HG02870 (cell line): Measurements from ENCODE around the gene PRSS53.
"Not testable (repeated sequence)": the region's sequence is repeated elsewhere in the genome, so short reads cannot be mapped to it uniquely, and the experiment has no call there.

Source experiments
- ATAC-seq: cut with Tn5 transposase; IDR thresholded peaks from one replicate; pipeline ENCODE4 v1.9.1; 2021; ENCODE audit warnings: mild to moderate bottlenecking, moderate library complexity; ENCODE audit not compliant: unreplicated experiment

Gene PRSS53

DNA sequence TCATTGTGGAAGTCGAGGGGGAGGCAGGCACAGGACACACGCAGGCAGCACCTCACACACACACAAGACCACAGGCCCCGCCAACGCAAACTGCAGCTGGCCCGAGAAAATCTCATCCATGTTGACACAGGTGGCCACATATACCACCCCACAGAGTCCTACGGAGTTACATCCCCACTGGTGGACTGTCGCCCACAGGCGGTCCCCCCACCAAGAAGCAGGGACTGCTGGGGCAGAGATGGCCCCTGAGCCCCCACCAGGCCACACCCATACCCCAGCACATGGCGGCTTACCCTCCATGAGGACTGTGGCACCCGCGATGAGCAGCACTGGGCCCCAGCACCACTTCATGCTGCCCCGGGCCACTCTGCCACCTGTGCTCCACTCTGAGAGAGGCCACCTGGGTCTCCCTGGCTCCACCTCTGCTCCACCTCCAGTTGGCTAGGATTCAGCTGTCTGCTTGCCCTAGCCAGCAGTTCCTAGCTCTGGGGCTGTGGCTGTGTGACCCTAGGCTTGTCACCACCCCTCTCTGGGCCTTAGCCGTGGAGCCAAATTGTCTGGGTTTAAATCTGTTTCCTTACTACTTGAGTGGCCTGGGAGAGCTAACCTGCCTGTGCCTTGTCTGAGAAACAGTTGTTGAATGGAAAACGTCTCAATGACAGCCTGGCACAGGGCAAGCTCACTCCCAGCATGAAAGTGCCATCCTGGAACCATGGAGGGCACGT is at the start of gene PRSS53:
Gene PRSS53 (minus strand): TSS at position 485 of the 725 bp plus-strand sequence. CDS start 134 bp downstream, at position 351.
- no peak for ATAC-seq

GRCh38 chr16:31136822-31137499 is 48.2 kb upstream of the PRSS53 start:
- ATAC-seq: not testable (repeated sequence)

- no peak for ATAC-seq
Measured at GRCh38 chr16:31136287-31136662, 47.5 kb upstream of the PRSS53 start.

GRCh38 chr16:31135535-31136286 is 47.0 kb upstream of the PRSS53 start, which contains the start of gene PRSS8:
Gene PRSS8, minus strand, starts transcription at chr16:31135727. Its CDS starts 229 bp downstream, at chr16:31135498.
- no peak for ATAC-seq

DNA sequence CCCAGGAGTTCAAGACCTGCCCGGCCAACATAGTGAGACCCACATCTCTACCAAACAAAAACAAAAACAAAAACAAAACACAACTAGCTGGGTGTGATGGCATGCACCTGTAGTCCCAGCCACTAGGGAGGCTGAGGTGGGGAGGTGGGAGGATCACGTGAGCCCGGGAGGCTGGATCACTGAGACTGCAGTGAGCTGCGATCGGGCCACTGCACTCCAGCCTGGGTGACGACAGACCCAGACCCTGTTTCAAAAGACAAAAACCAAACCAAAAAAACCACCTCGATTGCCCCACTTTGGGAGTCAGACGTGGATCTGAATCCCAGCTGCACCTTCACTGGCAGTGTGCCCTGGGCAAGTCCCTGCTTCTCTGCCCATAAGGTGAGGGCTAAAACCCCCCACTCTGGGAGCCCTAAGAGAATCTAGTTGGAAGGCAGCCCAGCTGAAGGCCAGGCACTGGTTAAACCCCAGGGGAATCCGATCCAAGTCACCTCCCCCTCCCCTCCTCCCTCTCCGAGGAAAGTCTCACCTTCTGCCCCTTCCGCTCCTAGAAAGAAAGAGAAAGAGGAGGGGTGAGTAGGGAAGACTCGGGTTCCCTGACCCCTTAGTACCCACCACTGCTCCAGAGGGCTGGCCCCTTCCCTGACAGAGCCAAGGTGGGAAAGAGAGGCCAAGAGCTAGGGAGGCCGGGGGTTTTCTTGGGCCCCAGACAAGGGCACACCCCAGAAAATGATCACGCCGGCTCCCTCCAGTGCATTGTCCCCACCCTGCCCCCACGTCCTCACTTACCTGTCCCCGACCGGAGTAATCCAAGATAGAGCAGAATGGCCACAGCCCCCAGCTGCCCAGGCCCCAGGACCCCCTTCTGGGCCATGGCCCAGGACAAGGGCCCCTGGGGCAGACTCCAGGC is 46.1 kb upstream of the PRSS53 start:
- no peak for ATAC-seq

DNA sequence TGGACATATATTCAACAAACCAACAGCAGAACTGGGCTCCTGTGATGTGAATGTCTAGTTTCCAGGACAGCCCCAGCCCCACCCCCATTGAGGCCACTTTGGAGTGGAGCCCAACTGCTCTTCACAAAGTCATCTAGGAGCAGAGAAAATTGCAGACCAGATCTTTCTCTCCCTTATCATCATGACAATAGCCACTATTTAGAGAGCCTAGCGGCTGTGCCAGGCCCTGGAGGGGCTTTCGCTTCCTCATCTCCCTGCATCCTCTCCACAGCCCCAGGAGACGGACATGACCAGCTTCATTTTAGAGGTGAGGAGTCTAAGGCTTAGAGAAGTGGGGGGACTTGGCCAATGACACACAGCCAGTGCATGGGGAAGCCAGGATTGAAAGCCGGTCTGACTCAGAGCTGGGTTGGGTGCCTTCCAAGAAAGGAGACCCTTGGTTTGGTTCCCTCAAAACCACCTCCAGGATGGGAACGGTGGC is 45.4 kb upstream of the PRSS53 start:
- no peak for ATAC-seq

- ATAC-seq: no peak
Measured at GRCh38 chr16:31133046-31133501, 44.3 kb upstream of the PRSS53 start.

DNA sequence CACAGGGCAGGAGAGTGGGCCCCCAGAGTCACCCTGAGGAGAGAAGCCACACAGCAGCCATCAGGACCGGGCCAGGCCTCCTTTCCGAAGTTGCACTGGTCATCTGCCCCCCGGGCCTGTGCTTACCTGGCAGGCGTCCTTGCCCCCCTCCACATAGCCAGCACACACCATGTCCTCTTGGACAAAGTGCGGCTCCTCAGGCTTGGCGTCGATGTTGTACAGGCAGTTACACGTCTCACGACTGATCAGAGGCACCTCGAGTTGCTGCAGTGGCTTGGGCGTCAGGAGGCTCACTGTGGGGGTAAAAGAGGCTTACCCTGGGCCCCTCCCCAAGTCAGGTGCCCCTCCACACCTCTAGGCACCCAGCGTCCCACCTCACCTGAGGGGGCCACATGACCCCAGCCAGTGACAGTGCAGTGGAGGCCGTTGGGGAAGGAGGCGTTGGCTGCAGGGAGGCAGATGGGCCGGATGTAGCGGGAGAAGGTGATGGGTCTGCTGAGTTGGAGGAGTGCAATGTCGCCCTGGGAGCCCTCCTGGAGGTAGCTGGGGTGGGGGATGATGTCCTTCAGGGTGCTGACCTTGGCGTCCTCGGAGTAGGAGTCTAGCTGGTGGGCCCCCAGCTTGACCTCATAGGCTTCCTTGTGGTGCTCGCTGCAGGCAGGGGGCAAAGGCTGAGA is 43.7 kb upstream of the PRSS53 start:
- no peak for ATAC-seq

GRCh38 chr16:31131841-31132271 is 43.1 kb upstream of the PRSS53 start:
- ATAC-seq: no peak

- no peak for ATAC-seq
Measured at GRCh38 chr16:31131416-31131815, 42.7 kb upstream of the PRSS53 start.

- ATAC-seq: no peak
Measured at GRCh38 chr16:31130899-31131298, 42.2 kb upstream of the PRSS53 start.

DNA sequence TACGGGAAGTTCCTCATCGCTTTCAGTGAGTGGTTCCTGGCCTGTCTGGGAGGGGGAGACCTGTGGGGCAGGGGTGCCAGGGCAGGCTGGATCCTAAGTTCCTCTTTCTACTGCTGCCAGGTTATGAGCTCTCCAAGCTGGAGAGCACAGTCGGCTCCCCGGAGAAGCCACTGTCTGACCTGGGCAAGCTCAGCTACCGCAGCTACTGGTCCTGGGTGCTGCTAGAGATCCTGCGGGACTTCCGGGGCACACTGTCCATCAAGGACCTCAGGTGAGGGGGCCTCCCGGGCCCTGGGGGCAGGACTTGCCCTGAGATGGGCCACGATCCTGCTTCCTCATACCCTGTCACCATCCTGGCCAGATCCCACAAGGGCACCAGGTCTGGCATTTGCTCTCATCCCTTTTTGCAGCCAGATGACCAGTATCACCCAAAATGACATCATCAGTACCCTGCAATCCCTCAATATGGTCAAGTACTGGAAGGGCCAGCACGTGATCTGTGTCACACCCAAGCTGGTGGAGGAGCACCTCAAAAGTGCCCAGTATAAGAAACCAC is 41.7 kb upstream of the PRSS53 start:
- ATAC-seq: no peak

DNA sequence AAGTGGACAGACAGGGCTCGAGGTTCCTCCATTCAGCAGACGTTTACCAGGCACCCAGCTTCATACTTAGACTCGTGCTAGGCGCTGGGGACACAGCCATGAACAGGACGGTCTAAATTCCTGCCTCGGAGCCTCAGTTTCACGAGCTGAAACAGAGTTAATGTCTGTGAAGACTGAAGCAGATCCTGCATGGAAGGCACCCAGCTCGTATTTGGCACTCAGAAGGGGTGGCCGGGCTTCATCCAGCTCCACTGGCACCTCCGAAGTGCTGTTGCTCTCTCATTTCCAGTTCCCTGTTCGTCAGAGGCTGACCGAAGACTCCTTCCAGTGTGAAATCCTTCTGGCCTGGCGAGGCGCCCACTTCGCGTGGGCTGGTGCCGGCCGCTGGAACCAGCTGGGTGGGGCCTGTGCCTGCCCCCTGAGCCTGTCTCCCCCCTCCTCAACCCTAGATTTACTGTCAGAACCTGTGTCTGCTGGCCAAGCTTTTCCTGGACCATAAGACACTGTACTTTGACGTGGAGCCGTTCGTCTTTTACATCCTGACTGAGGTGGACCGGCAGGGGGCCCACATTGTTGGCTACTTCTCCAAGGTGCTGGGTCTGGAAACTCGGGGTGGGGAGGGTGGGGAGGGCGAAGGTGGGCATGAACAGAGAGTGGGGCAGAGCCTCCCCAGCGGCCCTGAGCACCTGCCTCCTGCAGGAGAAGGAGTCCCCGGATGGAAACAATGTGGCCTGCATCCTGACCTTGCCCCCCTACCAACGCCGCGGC is 41.0 kb upstream of the PRSS53 start:
- no peak for ATAC-seq

DNA sequence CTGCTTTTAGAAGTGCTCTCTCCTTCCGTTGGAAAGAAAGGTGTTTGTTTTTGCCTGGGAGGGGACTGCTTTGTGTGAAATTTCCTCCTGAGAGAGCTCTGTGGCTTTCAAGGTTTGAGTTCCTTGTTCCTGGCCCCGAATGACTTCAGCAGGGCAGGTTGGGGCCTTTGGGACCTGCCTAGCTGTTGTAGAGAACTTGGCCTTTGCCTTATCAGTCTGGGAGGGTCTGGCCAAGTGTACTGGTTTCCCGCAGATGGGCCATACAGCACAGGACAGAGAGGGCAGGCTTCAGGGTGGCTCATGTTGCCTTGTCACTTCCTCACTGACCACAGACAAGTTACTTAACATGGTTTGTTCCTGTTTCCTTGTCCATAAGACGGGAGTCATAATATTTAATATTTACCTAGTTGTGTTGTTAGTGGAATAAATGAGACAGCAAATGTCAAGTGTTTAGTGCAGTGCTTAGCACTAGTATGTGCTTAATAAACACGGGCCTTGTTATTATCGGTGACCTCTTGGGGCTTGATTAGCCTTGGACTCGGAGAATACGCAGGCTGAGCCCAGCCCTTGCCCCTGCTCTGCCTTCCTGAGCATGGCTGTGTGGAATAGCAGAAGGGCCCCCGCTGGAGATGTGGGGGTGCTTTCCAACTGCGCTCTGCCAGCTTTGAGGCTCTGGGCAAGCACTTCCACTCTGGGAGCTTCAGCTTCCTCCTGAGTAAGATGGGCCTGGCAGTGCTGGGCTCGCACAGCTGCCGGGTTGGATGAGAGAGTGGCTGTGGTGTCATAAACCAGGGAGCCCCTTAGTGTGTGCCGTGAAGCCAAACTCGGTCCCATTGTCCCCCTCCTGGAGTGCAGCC is 40.2 kb upstream of the PRSS53 start:
- ATAC-seq: no peak

- ATAC-seq: no peak
Measured at GRCh38 chr16:31127182-31127581, 38.4 kb upstream of the PRSS53 start.

DNA sequence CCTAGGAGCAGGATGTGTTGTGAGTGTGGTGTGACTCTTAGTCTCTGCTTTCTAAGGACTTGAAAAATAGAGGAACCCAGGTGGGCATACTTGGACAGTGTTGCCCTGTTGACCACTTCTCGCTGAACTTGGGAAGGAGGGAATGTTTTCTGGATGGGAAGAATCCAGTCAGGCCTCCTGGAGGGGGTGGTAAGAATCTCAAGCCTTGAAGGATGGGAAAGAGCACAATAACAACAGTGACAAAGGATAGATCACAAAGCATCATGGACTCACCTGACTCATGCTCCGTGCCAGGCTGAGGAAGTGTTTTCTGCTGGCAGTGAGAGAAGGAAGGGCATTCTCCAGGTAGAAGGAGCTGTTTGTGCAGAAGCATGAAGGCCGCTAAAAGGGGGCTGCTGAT is 37.1 kb upstream of the PRSS53 start:
- ATAC-seq: no peak

DNA sequence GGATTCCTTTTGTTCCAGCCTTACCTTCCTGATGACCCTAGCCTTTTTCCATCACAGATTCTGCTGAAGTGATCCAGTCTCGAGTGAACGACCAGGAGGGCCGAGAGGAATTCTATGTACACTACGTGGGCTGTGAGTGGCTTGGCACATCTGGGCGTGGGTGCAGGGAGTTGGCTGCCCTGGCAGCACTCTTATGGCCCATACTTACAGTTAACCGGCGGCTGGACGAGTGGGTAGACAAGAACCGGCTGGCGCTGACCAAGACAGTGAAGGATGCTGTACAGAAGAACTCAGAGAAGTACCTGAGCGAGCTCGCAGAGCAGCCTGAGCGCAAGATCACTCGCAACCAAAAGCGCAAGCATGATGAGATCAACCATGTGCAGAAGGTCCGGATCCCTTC is 31.4 kb upstream of the PRSS53 start:
- ATAC-seq: no peak
